ENCODE data around the gene PIK3R3.
"Not testable (repeated sequence)": the region's sequence is repeated elsewhere in the genome, so short reads cannot be mapped to it uniquely, and the experiment has no call there.

Gene PIK3R3

DNA sequence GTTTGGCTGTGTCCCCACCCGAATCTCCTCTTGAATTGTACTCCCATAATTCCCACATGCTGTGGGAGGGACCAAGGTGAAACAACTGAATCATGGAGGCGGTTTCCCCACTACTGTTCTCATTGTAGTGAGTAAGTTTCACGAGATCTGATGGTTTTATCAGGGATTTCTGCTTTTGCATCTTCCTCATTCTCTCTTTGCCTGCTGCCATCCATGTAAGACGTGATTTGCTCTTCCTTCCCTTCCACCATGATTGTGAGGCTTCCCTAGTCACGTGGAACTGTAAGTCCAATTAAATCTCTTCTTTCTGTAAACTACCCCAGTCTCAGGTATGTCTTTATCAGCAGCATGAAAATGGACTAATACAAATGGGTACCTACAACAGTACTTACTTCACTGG, 73.5 kb downstream of the PIK3R3 start:
- Histone ChIP-seq H3K4me3 (ENCODE audit: low read depth, low read length, poor library complexity, severe bottlenecking) (no peak overlapping the region), H3K27me3 (ENCODE audit: insufficient read depth, low read length) (no peaks in the 10 kb centered on the region), H3F3A (ENCODE audit: insufficient read depth, low read length) (no peaks in the 10 kb centered on the region), H3K4me1 (ENCODE audit: insufficient read depth, low read length, severe bottlenecking) (peaks cover 6% of the 10 kb centered on the region), H3K9ac (ENCODE audit: low read length) (no peak overlapping the region), H3K27ac (ENCODE audit: low read depth, low read length, poor library complexity, severe bottlenecking) (no peak overlapping the region), H3K9me2 (ENCODE audit: low read depth, low read length) (no peaks in the 10 kb centered on the region), H4K20me1 (ENCODE audit: insufficient read depth, low read length) (no peaks in the 10 kb centered on the region), H2AFZ (ENCODE audit: low read length) (no peak overlapping the region), H3K4me2 (ENCODE audit: low read length) (no peak overlapping the region), H3K79me2 (ENCODE audit: insufficient read depth, low read length) (no peaks in the 10 kb centered on the region), H3K9me3 (ENCODE audit: low read length) (no peaks in the 10 kb centered on the region), H3K36me3 (ENCODE audit: insufficient read depth, low read length) (peaks cover 20% of the 10 kb centered on the region)
- TF ChIP-seq CTCF (IDR thresholded peaks at IDR 0.05; ENCODE audit: low read length): no peak
- TF ChIP-seq EZH2 (IDR thresholded peaks at IDR 0.05; ENCODE audit: borderline replicate concordance, low read length): no peak

DNA sequence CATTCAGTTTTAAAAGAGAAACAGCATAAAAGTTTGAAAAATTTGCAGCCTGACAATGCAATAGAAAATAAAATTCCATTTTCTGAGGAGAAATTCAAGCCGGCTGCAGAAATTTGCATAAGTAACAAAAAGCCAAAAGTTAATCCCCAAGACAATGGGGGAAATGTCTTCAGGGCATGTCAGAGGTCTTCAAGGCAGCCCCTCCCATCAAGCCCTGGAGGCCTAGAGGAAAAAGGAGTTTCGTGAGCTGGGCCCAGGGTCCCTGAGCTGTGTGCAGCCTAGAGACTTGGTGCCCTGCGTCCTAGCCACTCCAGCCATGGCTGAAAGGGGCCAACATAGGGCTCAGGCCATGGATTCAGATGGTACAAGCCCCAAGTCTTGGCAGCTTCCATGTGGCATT, 74.6 kb downstream of the PIK3R3 start:
- no peak overlapping the region for H3K27ac ChIP-seq (ENCODE audit: low read depth, low read length, poor library complexity, severe bottlenecking)
- TF ChIP-seq CTCF (IDR thresholded peaks at IDR 0.05; ENCODE audit: low read length) (no peak), EZH2 (IDR thresholded peaks at IDR 0.05; ENCODE audit: borderline replicate concordance, low read length) (no peak)

DNA sequence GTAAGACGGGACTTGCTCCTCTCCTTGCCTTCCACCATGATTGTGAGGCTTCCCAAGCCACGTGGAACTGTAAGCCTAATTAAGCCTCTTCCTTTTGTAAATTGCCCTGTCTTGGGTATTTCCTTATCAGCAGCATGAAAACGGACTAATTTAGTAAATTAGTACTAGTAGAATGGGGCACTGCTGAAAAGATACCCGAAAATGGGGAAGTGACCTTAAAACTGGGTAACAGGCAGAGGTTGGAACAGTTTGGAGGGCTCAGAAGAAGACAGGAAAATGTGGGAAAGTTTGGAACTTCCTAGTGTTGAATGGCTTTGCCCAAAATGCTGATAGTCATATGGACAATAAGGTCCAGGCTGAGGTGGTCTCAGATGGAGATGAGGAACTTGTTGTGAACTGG, 75.2 kb downstream of the PIK3R3 start:
- H3K27me3 ChIP-seq (ENCODE audit: insufficient read depth, low read length); H3K9me3 ChIP-seq (ENCODE audit: low read length); H3K27ac ChIP-seq (ENCODE audit: low read depth, low read length, poor library complexity, severe bottlenecking); H3K9ac ChIP-seq (ENCODE audit: low read length); H4K20me1 ChIP-seq (ENCODE audit: insufficient read depth, low read length); H3K9me2 ChIP-seq (ENCODE audit: low read depth, low read length); H3F3A ChIP-seq (ENCODE audit: insufficient read depth, low read length); H3K79me2 ChIP-seq (ENCODE audit: insufficient read depth, low read length); H3K4me1 ChIP-seq (ENCODE audit: insufficient read depth, low read length, severe bottlenecking); H2AFZ ChIP-seq (ENCODE audit: low read length); H3K4me2 ChIP-seq (ENCODE audit: low read length); H3K4me3 ChIP-seq (ENCODE audit: low read depth, low read length, poor library complexity, severe bottlenecking): not testable (repeated sequence)
- peaks cover 20% of the 10 kb centered on the region for H3K36me3 ChIP-seq (ENCODE audit: insufficient read depth, low read length)

More for the DNA sequence above, 74.6 kb downstream of the PIK3R3 start:
- Histone ChIP-seq H3K4me3 (ENCODE audit: low read depth, low read length, poor library complexity, severe bottlenecking) (no peak overlapping the region), H3F3A (ENCODE audit: insufficient read depth, low read length) (no peaks in the 10 kb centered on the region), H4K20me1 (ENCODE audit: insufficient read depth, low read length) (no peaks in the 10 kb centered on the region), H3K9me2 (ENCODE audit: low read depth, low read length) (no peaks in the 10 kb centered on the region), H3K9ac (ENCODE audit: low read length) (no peak overlapping the region), H2AFZ (ENCODE audit: low read length) (no peak overlapping the region), H3K9me3 (ENCODE audit: low read length) (no peaks in the 10 kb centered on the region), H3K4me2 (ENCODE audit: low read length) (no peak overlapping the region), H3K36me3 (ENCODE audit: insufficient read depth, low read length) (peaks cover 20% of the 10 kb centered on the region), H3K4me1 (ENCODE audit: insufficient read depth, low read length, severe bottlenecking) (peaks cover 4% of the 10 kb centered on the region), H3K79me2 (ENCODE audit: insufficient read depth, low read length) (no peaks in the 10 kb centered on the region), H3K27me3 (ENCODE audit: insufficient read depth, low read length) (no peaks in the 10 kb centered on the region)

DNA sequence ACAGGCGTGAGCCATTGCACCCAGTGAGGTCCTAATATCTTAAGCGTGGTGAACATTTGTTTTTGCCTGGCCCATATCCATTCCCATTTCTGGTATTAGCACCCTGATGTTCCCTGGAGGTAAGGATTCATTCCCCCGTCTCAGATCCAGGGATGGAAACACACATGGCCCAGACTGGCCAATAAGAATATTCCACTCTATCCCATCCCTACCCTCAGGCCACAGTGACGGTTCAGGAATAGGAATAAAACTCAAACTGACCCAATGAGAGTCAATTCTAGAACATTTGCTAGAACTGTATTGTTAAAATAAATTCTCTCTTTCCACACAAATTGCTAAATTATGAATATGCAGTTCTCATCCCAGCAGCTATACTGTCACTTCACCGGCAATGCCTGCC, 76.1 kb downstream of the PIK3R3 start:
- Histone ChIP-seq H3K4me3 (ENCODE audit: low read depth, low read length, poor library complexity, severe bottlenecking) (no peak overlapping the region), H3K27ac (ENCODE audit: low read depth, low read length, poor library complexity, severe bottlenecking) (no peak overlapping the region), H3K79me2 (ENCODE audit: insufficient read depth, low read length) (no peaks in the 10 kb centered on the region), H3K9me2 (ENCODE audit: low read depth, low read length) (no peaks in the 10 kb centered on the region), H3K9ac (ENCODE audit: low read length) (no peak overlapping the region), H4K20me1 (ENCODE audit: insufficient read depth, low read length) (no peaks in the 10 kb centered on the region), H3K4me2 (ENCODE audit: low read length) (no peak overlapping the region), H3K9me3 (ENCODE audit: low read length) (no peaks in the 10 kb centered on the region), H3K36me3 (ENCODE audit: insufficient read depth, low read length) (peaks cover 14% of the 10 kb centered on the region), H3K27me3 (ENCODE audit: insufficient read depth, low read length) (no peaks in the 10 kb centered on the region), H2AFZ (ENCODE audit: low read length) (no peak overlapping the region), H3F3A (ENCODE audit: insufficient read depth, low read length) (no peaks in the 10 kb centered on the region), H3K4me1 (ENCODE audit: insufficient read depth, low read length, severe bottlenecking) (no peaks in the 10 kb centered on the region)
- TF ChIP-seq EZH2 (IDR thresholded peaks at IDR 0.05; ENCODE audit: borderline replicate concordance, low read length) (no peak), CTCF (IDR thresholded peaks at IDR 0.05; ENCODE audit: low read length) (no peak)

Data from OCI-LY1 (cell line).